ENCODE data around the gene SLC25A21.
"Not testable (repeated sequence)": the region's sequence is repeated elsewhere in the genome, so short reads cannot be mapped to it uniquely, and the experiment has no call there.

SLC25A21 gene

GRCh38 chr14:37036669-37037341, 135.6 kb downstream of the SLC25A21 start:
- no peak for DNase-seq

GRCh38 chr14:37035401-37035800, 137.0 kb downstream of the SLC25A21 start:
- DNase-seq = no peak

- no peak for DNase-seq
Observed at GRCh38 chr14:37034410-37035285, 137.8 kb downstream of the SLC25A21 start.

DNA sequence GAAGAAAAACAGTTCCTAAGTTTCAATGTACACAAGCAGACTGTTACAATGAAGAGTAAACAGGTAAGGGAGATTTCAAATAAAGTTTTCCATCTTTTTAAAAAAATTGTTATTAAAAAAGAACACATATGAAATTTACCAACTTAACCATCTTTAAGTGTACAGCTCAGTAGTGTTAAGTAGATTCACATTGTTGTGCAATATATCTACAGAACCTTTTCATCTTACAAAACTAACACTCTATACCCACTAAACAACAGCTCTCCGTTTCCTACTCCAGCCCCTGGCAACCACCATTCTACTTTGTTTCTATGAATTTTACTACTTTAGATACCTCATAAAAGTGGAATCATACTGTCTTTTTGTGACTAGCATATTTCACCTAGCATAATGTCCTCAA, 139.5 kb downstream of the SLC25A21 start:
- no peak for DNase-seq

- no peak for DNase-seq
Observed at GRCh38 chr14:37027188-37027824, 145.1 kb downstream of the SLC25A21 start.

DNA sequence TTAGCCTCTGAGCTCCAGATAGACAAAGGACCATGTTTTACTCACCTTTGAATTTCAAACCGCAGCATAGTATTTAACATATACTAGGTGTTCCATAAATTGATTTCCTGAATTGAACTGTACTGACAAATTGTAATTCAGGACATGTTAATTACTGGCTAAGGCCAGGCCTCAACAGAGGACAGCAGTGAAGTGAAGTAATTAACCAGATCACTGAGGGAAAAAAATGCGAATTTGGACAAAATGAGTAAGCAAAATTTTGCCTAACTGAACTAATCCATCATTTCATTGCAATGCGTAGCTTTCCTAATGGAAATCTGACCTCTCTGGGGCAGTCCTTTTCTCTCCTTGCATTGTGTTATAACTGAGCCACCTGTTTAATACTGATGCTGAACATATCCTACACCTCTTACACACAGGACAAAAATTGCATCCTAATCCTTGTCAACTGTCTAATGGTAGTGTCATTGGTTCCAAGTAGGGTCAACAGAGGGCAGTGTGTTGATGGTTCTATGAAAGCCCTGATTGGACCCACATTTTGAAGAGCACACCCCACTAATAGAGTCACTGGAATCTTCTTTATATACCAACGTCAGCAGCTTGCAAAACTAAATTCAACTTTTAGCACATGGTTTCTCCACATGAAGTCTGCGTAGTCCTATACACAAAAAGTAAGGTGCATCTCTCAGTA, 148.4 kb downstream of the SLC25A21 start:
- no peak for DNase-seq

GRCh38 chr14:37021390-37021789, 151.0 kb downstream of the SLC25A21 start:
- DNase-seq = no peak

DNA sequence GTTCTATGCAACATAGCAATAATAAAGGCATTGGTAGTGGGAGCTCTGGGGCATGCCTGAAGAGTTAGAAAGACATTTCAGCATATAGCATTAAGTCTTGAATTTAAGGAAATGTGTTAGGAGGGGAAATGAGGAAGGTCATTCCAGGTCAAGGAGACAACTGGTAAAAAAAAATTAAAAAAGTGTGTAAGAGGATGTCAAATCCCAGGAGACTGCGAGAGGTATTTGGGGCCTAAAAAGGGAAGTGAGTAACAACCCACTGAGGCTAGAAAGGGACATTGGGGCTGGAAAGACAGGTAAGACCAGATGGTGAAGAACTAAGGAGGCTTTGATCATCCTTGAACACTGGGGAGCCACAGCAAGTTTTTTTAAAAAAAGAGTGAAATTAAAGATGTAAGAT, 152.9 kb downstream of the SLC25A21 start:
- no peak for DNase-seq

- DNase-seq = no peak
Observed at GRCh38 chr14:37018571-37019240, 153.7 kb downstream of the SLC25A21 start.

- no peak for DNase-seq
Observed at GRCh38 chr14:37013078-37013477, 159.3 kb downstream of the SLC25A21 start.

DNA sequence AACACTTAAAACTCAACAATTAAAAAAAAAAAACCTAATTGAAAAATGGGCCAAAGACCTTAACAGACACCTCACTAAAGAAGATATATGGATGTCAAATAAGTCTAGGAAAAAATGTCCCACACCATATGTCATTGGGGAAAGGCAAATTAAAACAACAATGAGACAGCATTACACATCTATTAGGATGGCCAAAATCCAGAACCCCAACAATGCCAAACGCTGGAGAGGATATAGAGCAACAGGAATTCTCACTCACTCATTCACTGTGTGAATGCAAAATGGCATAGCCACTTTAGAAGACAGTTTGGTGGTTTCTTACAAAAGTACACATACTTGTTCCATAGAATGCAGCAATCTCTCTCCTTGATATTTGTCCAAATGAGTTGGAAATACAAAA, 173.7 kb downstream of the SLC25A21 start:
- no peak for DNase-seq

- no peak for DNase-seq
Observed at GRCh38 chr14:36997843-36998242, 174.6 kb downstream of the SLC25A21 start.

DNA sequence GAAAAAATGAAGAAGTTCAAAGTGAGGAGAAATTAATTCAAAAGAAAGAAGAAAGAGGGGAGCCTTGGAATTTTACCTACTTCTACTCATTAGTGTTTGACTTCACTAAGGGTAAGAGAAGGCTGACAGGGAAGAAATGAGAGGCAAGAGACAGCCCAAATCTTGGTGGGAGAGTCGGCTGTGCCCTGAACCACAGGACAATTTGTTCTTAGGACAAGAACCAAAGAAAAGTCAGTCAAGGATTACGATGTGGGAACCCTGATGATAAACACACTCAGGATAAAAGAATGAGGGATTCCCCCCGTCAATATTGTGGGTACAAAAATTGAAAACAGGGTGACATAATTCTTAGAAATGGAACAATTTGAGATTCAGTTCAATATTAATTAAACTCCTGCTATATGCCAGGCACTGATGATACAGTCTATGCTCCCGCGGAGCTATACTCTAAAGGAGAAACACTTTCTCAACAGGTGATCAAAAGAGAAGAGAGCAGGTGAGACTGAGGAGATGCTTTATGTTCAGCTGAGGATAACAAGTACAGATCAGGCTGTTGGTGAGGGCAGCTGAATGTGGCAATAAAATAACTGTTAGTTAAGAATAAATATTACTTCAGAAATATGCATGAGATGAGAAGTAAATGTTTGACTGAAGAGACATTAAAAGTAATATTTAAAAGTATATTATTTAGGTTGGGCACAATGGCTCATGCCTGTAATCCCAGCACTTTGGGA, 175.4 kb downstream of the SLC25A21 start:
- DNase-seq = no peak

GRCh38 chr14:36996133-36996856, 176.1 kb downstream of the SLC25A21 start:
- no peak for DNase-seq

GRCh38 chr14:36989806-36990205, 182.6 kb downstream of the SLC25A21 start:
- no peak for DNase-seq

DNA sequence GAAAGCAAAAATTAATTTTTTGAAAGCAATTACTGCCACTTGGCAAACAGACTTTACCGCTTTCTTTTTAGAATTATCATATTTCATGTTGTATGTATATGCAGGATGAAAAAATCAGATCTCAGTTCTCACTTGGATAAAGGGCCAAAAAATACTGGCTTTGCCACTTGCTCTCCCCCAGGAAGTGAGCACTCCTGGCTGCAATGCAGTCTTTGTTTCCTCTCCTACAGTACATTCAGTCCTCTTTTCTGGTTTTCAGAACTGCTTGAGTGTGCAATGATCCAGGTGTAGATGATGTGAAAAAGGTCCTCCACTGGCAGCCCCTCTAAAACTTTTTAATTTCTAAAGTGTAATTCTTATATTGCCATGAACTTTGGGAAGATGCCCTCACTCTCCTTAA, 183.4 kb downstream of the SLC25A21 start:
- DNase-seq = no peak

DNA sequence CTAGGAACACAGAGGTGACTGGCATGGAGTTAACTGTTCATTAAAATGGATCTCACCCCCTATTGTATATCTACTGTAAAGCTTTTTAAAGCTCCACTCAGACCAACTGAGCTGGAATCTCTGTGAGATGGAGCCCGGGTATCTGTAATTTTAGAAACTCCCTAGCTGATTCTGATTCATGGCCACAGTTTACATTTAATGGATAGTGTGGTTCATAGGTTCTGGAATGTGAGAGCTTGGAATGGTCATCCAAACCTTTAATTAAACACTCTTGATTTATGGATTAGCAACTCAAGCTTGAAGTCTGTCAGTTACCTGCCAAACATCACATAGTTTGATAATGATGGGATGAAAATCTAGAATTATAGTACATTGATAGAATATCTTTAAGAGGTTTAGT, 183.8 kb downstream of the SLC25A21 start:
- no peak for DNase-seq

DNA sequence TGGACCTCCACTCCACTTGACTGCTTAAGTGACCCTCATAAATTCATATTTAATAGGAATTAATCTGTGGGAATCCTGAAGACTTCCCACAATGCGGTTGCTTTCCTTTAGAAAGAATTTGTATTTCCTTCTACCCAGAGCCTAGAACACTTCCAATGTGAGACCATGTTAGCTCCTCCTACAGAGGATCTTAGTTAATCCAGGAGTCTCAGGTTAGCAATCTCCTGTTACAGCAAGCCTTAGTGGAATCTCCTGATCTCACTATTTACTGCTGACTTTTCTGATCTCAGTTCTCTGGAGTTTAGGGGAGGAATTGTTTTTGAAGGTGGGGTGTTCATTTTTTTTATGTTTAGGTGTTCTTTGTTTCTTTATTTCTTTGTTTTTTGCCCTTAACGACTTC, 186.0 kb downstream of the SLC25A21 start:
- DNase-seq = no peak

DNA sequence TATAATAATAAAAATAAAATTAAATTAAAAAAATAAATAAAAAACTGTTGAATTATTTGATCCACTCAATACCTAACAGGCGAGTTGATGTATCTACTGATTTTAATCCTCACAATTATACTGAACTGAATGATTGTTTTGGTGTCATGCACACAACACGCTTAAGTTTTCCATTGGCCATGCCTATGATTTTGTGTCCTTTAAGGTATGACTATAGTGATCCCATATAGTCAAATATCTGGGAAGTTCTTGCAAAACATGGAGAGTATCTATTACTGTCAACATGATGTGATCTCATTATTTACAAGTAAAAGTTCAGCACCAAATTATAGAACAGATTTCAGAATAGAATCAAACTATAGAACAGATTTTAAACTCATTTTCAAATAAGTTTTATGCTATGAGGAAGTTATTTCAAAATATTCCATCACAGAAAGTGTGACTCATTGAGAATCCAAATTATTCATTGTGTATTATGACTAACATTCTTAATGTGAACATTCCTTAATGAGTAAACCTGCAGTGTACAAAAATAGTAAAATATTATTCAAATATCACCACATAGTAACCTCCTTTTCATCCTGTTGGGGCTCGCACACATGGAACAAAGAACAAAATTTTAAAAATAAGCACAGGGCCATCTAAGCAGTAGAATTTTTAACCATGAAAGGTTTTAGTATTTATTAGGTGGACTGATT, 190.4 kb downstream of the SLC25A21 start:
- no peak for DNase-seq

DNA sequence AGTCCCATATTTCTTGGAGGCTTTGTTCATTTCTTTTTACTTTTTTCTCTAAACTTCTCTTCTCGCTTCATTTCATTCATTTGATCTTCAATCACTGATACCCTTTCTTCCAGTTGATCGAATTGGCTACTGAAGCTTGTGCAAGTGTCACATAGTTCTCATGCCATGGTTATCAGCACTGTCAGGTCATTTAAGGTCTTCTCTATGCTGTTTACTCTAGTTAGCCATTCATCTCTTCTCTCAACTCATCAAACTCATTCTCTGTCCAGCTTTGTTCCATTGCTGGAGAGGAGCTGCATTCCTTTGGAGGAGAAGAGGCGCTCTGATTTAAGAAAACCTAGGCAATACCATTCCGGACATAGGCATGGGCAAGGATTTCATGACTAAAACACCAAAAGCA, 192.0 kb downstream of the SLC25A21 start:
- DNase-seq = not testable (repeated sequence)

- DNase-seq = no peak
Observed at GRCh38 chr14:36979863-36980262, 192.5 kb downstream of the SLC25A21 start.
